ENCODE results near the gene CYTH1.
A peak's percentile ranks its signal among the peaks of the same experiment; 100 is the strongest.

Gene CYTH1

DNA sequence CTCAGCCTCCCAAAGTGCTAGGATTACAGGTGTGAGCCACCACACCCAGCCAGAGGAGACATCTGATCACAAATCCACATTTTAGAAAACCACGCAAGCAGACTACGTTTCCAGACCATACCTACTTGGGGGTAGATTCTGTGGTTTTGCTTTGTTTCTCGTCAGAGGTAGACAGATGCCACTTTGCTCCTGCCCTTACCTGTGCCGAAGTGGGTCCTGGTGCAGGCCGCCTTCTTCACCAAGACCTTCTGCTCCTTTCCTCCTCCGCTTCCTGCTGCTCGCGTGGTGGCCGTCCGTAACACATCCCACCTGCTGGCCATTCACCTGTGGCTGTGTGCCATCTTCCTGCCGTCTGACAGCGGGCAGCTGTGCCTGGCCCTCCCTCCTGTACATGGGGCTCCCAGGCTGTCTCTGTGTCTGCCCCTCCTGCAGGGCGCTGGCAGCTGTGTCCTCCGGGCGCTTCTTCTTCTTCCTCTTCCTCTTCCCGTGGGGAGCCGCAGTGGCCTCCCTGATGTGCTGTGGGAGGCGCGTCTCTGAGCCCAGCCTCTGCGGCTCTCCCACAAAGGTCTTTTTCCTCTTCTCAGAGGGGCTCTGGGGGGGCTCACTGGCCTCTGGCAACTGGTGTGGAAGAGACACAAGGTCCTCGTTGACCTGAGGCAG is 21.2 kb upstream of the CYTH1 start:
- DNase-seq = no peak

DNA sequence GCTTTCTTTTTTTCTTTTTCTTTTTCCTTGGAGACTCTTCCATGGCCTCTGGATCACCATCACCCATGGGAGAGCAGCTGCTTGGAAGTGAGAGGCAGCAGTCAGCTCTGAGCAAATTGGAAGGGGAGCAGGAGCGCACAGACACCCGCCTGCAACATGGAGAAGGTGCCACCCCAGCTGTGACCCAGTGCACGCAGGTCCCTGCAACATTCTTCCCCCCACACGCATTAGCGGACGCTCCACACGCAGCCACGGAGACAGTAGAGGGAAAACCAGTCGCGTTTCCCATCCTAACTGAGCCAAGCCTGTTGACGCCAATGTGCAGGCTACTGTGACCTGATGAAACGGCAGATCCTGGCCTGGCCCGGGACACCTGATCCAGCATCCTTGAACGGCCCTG is 20.4 kb upstream of the CYTH1 start:
- no peak for DNase-seq

DNA sequence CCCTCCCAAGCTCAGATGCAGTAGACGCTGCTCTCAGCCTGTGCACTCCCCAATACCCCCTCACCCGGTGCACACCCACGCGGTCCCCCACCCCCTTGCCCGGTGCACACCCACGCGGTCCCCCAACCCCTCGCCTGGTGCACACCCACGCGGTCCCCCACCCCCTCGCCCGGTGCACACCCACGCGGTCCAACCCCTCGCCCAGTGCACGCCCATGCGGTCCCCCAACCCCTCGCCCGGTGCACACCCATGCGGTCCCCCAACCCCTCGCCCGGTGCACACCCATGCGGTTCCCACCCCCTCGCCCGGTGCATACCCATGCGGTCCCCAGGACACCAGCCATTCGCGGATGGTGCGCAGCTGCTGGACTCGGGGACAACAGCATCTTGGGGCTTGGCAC is 19.9 kb upstream of the CYTH1 start:
- DNase-seq = no peak

DNA sequence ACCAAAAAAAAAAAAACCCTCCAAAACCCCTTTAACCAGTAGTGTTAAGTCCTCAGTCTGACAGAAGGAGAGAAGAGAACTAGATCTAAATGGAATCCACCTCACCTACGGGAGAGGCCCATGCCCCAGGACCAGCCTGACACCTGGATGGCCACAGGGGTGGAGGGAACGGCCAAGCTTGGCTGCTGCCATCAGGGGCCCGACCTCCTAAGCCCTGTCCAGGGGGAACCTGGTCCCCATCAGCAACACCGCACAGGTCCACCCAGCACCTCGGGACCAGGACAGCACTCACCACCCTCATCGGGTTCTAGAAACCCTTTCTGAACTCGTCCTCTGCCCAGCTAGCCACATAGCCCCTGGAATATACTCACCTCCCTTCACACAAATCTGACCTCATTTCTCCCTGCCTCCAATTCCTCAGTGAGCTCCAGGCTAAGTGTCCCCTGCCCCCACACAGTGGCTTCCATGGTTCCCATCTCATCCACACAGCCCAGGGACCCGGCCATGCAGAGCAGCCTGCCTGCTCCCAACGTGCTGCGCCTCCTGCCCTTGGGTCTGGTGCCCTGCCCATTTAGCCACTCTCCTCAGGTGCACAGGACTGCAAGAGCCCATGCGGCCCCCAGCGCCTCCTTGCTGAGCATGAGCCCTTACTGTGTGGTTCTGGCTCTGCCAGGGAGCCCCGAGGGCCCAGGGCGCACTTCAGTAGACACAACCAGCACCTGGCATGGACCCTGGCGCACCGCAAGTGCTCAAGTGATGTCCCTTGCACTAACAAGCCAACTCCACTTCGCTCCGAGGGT is 18.3 kb upstream of the CYTH1 start:
- DNase-seq = no peak

- peak; percentile 35 for DNase-seq
Measured at GRCh38 chr17:78798695-78799559, 16.9 kb upstream of the CYTH1 start.

- no peak for DNase-seq
Measured at GRCh38 chr17:78797691-78798585, 15.9 kb upstream of the CYTH1 start.

- no peak for DNase-seq
Measured at GRCh38 chr17:78797213-78797612, 15.1 kb upstream of the CYTH1 start.

GRCh38 chr17:78796517-78796900 is 14.4 kb upstream of the CYTH1 start:
- DNase-seq = no peak

DNA sequence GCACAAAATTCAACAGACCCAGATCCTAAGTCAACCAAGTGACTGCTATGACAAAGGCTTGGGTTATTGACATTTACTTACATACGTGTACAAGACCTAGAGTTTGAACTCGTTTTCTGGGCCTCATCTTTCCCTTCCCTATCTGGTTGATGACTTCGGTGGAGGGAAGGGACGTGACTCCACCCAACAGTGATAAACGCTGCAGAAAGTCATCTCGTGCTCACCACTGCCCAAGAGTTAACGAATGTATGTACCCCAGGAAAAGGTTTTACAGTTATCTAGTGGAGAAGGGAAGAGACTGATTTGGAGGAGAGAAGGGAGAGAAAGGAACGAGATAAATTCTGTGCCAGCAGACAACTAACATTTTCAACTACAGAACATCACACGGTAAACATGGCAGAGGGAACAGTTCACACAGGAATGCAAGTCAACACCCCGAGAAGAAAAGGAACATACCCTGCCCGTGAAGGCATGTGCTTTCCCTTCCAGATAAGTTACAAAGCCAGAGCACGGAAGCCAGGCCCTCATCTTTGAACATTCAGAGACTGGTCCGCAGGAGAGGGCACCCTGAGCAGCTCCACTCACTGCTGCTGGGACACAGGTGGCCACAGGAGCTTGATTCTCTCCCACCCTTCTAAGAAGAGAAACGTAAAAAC is 13.9 kb upstream of the CYTH1 start:
- no peak for DNase-seq

- DNase-seq = no peak
Measured at GRCh38 chr17:78794864-78795640, 13.0 kb upstream of the CYTH1 start.

GRCh38 chr17:78794399-78794798 is 12.3 kb upstream of the CYTH1 start:
- no peak for DNase-seq

DNA sequence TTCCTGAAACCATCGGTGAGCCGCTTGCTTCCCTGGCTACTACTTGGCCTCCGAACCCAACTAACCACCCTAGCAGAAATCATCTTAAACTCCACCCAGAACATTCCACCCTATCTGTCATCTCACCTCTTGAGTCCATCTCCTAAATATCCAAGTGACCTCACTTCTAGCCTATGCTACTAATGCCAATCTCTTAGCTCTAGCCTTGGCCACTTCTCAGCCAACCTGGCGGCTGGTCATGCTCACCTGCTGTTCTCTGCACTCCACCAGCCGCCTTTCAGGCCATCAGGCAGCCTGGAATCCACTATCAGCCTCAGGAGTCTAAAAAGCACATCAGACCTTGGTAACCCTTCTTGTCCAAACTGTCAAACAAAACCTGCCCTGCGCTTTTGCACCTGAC is 11.9 kb upstream of the CYTH1 start:
- DNase-seq = no peak

DNA sequence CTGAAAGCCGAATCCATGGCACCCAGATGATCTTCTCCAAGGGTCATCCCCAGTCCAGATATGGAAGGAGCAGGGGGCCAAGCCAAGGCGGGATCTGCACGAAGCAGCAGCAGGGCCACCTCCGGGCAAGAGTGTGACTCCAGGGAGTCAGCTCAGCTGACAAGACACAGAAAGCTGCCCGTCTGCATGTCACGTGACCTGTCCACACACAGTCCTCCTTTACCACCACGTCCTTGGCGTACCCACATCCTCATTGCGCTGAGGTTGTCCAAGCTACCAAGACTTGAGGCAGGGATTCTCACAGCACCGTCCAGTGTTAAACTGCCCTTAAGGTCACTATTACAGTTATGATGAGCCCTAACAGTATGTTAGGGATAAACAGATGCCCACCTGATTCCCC is 11.3 kb upstream of the CYTH1 start:
- DNase-seq = no peak

DNA sequence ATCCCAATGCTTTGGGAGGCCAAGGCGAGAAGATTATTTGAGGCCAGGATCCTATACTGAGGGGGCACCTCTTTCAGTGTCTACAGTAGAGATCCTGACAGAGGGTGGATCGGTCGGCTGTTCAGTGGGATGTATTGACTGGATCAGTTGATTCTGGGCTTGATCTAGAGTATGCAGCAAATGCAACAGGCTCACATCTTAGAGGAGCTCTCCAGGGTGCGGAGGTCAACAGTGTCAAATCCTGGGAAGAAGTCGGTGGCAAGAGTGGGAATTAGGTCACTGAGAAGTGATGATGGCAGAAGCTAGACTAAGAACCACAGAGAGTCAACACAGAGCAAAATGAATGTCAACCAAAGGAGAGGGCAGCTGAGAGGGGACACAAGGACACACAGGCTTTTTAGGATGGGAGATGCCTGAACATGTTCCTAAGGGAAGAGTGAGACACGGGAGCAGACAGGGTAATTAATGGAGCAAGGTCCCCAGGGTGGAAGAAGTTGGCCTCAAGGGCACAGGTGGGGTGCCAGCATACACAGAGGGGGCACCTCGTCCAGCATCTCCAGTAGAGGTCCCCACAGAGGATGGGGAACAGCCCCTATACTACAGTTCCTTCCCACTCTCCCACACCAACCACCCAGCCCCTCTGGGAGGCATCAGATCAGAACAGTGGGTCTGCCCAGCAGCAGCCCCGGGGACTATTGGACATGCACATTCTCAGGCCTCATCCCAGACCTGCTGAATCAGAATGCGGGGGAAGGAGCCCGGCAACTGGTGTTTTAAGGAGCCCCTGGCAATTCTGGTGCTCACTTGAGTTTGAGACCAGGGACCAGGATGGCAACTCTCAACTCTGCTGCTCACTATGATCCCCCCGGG is 10.0 kb upstream of the CYTH1 start:
- DNase-seq = no peak

GRCh38 chr17:78790552-78790951 is 8.5 kb upstream of the CYTH1 start:
- no peak for DNase-seq

GRCh38 chr17:78789663-78790181 is 7.6 kb upstream of the CYTH1 start:
- peak; percentile 90 for DNase-seq

DNA sequence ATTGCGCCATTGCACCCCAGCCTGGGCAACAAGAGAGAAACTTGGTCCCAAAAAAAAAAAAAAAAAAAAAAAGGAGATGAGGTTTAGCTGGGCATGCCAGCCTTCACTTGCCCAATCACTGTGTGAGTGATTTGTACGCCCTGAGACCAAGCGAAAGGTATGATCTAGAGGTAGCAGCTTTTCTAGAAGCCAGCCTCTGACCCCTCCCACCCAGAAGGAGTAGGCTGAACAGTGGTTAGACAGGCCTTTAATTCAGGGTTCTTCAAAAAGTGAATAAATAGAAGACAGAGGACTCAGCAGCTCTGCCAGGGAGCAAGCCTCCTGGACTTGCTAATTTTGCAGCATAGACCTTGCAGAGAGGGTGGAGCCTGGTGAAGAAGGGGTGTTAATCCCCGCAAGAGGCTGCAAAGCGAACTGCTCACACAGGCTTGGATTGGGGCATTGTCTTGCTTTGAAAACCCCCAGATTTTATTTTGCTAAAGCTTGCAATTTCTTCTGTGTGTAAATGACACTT is 7.1 kb upstream of the CYTH1 start:
- no peak for DNase-seq

- DNase-seq = no peak
Measured at GRCh38 chr17:78788451-78788850, 6.4 kb upstream of the CYTH1 start.

- no peak for DNase-seq
Measured at GRCh38 chr17:78787444-78787843, 5.4 kb upstream of the CYTH1 start.

DNA sequence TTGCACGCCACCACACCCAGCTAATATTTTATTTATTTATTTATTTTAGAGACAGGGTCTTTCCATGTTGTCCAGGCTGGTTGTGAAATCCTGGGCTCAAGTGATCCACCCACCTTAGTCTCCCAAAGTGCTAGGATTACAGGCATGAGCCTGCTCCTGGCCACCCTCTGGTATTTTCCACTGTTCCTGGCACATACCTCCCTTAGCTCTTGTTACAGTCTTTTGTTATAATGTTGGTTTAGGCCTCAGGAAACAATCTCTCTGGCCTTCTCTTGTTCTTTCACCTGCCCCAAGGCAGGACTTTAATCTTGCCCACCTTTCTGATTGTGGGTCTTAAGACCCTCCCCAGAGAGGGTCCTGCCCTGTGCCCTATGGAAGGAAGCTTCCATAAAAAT is 3.6 kb upstream of the CYTH1 start:
- DNase-seq = no peak
